ENCODE measurements around the gene GOLGA8J.
"Not testable (repeated sequence)": the region's sequence is repeated elsewhere in the genome, so short reads cannot be mapped to it uniquely, and the experiment has no call there.

The GOLGA8J gene

GRCh38 chr15:30082655-30083054 is at the start of gene GOLGA8J:
Gene GOLGA8J (plus strand): TSS chr15:30082955. CDS start chr15:30083053, 98 bp downstream.
- DNase-seq, result not testable (repeated sequence)

- no peak for DNase-seq
Observed at GRCh38 chr15:30033211-30033610, 49.5 kb upstream of the GOLGA8J start.

- no peak for DNase-seq
Observed at GRCh38 chr15:30033763-30034162, 49.0 kb upstream of the GOLGA8J start.

GRCh38 chr15:30036036-30036703 is 46.6 kb upstream of the GOLGA8J start:
- no peak for DNase-seq

- no peak for DNase-seq
Observed at GRCh38 chr15:30038667-30039523, 43.9 kb upstream of the GOLGA8J start.

- DNase-seq, result no peak
Observed at GRCh38 chr15:30041868-30042267, 40.9 kb upstream of the GOLGA8J start.

GRCh38 chr15:30042556-30042955 is 40.2 kb upstream of the GOLGA8J start:
- no peak for DNase-seq

GRCh38 chr15:30043211-30043655 is 39.5 kb upstream of the GOLGA8J start:
- no peak for DNase-seq

- DNase-seq, result no peak
Observed at GRCh38 chr15:30044377-30044776, 38.4 kb upstream of the GOLGA8J start.

- DNase-seq, result not testable (repeated sequence)
Observed at GRCh38 chr15:30044826-30045225, 37.9 kb upstream of the GOLGA8J start.

GRCh38 chr15:30045248-30046041 is 37.3 kb upstream of the GOLGA8J start:
- not testable (repeated sequence) for DNase-seq

- DNase-seq, result no peak
Observed at GRCh38 chr15:30046430-30046829, 36.3 kb upstream of the GOLGA8J start.

GRCh38 chr15:30055604-30056003 is 27.2 kb upstream of the GOLGA8J start:
- no peak for DNase-seq

GRCh38 chr15:30056166-30056565 is 26.6 kb upstream of the GOLGA8J start:
- no peak for DNase-seq

GRCh38 chr15:30059771-30060170 is 23.0 kb upstream of the GOLGA8J start:
- DNase-seq, result no peak

- DNase-seq, result no peak
Observed at GRCh38 chr15:30062881-30063280, 19.9 kb upstream of the GOLGA8J start.

GRCh38 chr15:30063835-30064546 is 18.8 kb upstream of the GOLGA8J start:
- no peak for DNase-seq

GRCh38 chr15:30065025-30065801 is 17.5 kb upstream of the GOLGA8J start:
- no peak for DNase-seq

GRCh38 chr15:30068326-30068725 is 14.4 kb upstream of the GOLGA8J start:
- DNase-seq, result no peak

GRCh38 chr15:30072630-30073029 is 10.1 kb upstream of the GOLGA8J start:
- no peak for DNase-seq

GRCh38 chr15:30073915-30074314 is 8.8 kb upstream of the GOLGA8J start:
- no peak for DNase-seq

- not testable (repeated sequence) for DNase-seq
Observed at GRCh38 chr15:30080816-30081215, 1.9 kb upstream of the GOLGA8J start.

Data from suppressor macrophage treated with lipopolysaccharide for 1 hour (primary cell).